Right lobe of liver (tissue), 4 donors: ENCODE data around the gene ZNF692.

Experiments
- POLR2A ChIP-seq: fragments of 450-650 bp; IDR thresholded peaks from one replicate; pipeline ENCODE4 v1.6.1; 2017; ENCODE audit warnings: antibody characterized with exemption, mild to moderate bottlenecking
- TF ChIP-seq, protein P1 (sequence below), 4 donors: fragments of 200-600 bp in 3 of 4; fragments of 450-650 bp in 1 of 4; IDR thresholded peaks; one replicate each; pipeline versions ENCODE4 v1.5.1 to v1.8.0; 2016 to 2022; ENCODE audit warnings: antibody characterized with exemption in 4 of 4, mild to moderate bottlenecking in 2 of 4
- donor health status: DM: no; HTN: no; CAD: no.
- donor health status: DM: no; HTN: no; CAD: no.
- donor health status: DM: no; HTN: yes; CAD: no.

DNA sequence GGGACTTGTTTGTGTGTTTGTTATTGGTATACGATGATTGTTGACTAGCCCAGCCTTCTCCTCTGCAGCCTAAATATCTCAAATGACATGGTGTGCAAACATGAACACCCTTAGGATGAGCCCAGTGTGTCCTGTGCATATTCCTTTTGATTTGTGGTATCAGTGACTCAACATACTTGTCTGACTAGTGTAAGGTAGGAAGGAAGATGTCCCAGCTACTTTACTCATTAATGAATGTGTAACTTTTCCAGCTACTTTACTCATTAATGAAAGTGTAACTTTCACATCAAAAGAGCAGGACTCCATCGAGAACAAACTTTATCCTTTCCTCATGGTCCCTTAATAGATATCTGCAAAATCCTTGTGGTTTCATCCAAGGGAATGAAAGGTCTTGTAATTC, 2.7 kb upstream of the ZNF692 start:
- TF ChIP-seq, protein P1, sequence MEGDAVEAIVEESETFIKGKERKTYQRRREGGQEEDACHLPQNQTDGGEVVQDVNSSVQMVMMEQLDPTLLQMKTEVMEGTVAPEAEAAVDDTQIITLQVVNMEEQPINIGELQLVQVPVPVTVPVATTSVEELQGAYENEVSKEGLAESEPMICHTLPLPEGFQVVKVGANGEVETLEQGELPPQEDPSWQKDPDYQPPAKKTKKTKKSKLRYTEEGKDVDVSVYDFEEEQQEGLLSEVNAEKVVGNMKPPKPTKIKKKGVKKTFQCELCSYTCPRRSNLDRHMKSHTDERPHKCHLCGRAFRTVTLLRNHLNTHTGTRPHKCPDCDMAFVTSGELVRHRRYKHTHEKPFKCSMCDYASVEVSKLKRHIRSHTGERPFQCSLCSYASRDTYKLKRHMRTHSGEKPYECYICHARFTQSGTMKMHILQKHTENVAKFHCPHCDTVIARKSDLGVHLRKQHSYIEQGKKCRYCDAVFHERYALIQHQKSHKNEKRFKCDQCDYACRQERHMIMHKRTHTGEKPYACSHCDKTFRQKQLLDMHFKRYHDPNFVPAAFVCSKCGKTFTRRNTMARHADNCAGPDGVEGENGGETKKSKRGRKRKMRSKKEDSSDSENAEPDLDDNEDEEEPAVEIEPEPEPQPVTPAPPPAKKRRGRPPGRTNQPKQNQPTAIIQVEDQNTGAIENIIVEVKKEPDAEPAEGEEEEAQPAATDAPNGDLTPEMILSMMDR (IDR thresholded peaks at IDR 0.05), result no peak
- no peak for TF ChIP-seq POLR2A
